EH (cell line): ENCODE data around the gene FAM131C.
A peak's percentile ranks its signal among the peaks of the same experiment; 100 is the strongest.
"Not testable (repeated sequence)": the region's sequence is repeated elsewhere in the genome, so short reads cannot be mapped to it uniquely, and the experiment has no call there.

Experiments used
- DNase-seq: peaks from one replicate; pipeline ENCODE4 v3.0.0-alpha.2; 2015; ENCODE audit warnings: low read depth

Gene FAM131C

DNA sequence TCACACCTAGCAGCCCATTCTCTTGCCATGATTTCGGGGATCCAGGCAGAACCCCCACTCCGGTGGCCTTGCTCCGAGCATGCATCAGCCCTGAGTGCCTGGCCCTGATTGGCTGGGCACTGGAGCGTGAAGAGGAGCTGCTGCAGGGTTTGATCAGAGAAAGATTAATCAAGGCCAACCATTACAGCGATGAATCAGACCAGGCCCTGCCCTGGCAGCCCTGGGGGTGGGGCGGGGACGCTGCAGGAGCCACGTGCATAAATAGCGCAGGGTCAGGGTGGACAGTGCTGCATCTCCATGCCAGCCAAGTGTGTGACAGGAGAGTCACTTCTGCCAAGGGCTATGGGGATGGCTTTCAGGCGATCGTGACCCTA is 3.4 kb upstream of the FAM131C start:
- DNase-seq = peak; percentile 60

DNA sequence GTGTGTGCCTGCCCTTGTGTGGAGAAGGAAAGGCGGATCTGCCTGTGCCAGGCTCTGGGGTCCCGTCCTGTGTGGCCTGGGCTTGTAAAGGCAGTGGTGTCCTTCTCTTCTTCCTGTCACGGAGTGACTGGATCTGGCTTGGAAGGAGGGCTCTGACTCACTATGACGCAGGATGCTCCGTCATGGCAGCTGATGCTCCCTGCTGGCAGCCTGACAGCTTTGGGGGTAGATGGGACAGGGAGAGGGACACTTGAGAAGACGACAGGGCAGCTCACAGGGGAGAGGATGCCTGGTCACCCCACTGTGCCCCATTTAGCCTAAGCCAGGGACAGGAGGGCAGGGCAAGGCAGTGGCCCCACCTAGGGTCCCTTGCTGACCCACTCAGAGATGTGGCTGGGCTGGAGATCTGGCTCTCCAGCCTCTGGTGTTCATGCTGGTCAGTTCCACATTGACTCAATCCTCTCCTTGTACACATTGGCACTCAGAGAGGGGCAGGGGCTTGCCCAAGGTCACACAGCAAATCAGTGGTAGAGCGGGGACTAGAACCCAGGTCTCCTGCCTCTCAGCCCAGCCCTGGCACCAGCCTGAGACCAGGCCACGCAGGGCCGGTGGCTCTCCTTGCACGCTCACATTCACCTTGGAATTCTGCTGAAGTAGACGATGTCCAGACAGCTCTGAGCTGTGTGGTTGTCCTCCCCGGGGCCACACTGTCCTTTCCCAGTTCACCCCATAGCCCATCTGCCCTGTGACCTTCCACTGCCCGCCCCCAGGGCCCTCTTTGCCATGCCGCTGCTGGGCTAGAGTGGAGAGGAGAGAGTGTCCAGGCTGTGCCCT is 2.8 kb upstream of the FAM131C start:
- DNase-seq = peak; percentile 95

DNA sequence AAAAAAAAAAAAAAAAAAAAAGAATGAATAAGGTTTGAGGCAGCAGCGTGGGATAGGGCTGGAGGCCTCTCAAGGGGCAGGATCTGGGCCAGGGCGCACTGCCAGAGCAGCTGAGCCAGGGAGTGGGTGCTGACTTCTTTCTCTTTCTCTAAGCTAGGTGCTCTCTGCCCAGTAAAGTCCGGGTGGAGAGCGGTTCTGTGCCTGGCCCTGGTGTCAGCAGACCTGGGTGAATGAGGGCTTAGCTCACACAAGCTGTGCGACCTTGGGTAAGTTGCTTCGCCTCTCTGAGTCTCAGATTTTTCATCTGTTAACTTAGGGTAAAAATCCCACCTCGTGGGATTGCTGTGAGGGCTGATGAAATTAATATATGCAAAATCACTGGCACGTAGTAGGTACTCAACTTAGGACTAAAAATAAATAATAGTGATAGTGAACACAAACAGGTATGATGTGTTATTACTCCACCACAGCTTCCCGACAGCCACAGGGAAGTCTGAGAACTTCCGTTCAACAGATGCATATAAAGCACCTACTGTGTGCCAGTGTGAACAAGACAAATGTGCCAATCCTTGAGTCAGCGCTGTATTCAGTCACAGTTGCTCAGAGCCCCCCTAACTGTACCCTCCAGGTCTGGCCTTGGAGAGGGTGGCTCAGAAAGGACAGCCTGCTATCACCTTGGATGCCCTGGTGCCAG is 2.0 kb upstream of the FAM131C start:
- DNase-seq = peak; percentile 73

GRCh38 chr1:16074217-16074616 is 766 bp upstream of the FAM131C start:
- DNase-seq = no peak

DNA sequence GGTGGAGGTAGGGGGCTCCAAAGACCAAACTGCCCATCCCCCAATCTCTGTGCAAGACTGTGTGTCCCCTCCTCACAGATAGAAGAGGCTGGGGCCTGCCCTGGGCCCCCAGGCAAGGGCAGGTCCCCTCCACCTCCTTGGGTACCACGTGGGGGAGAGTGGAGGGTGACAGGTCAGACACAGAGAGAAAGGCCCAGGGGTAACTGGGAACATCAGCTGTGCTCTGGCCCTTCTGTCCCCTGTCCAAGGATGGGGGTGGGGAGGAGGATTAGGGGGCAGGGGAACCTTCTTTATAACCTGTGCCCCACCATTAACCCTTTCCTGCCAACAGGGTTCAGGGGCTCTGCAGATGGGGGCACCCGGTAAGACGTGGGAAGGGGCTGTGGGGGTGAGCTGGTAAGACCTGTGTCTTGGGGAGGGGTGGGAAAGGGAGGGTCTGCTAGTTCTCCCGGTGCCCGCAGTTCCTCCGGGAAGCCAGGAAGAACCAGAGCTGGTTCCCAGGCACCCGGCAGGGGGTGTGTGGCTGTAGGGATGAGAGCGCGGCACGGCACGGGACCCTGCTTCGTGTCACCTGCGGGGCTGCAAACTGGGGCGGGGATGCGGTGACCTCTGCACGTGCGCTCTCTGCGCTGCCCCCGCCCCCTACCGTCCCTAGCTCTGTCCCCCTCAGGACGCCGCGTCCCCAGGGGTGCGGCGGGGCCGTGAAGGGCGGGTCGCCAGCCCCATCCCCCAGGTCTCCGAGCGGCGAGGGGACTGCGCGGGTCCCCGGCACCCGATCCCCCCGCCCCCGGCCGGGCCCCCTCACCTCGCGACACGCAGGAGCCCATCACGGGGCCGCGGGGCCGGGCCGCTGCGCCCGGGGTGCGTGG is 601 bp downstream of the FAM131C start:
- DNase-seq = peak; percentile 25

DNA sequence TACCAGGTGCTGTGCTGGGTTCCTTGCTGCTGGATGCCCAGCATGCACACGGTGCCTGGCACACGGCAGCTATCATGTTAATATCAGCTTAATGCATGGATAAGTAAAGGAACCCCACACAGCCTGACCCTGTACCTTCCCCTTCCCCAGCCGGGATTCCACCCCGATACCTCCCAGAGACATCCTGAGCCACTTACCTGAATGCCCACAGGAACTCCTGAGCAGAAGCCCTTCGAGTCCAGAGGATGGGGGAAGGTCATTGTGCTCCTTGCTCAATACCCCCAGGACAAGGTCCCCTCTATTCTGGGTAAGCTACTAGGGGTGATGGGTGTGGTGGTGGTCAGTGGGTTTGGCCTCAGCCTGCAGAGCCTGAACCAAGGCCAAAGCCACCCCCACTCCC is 1.4 kb downstream of the FAM131C start:
- DNase-seq = no peak

DNA sequence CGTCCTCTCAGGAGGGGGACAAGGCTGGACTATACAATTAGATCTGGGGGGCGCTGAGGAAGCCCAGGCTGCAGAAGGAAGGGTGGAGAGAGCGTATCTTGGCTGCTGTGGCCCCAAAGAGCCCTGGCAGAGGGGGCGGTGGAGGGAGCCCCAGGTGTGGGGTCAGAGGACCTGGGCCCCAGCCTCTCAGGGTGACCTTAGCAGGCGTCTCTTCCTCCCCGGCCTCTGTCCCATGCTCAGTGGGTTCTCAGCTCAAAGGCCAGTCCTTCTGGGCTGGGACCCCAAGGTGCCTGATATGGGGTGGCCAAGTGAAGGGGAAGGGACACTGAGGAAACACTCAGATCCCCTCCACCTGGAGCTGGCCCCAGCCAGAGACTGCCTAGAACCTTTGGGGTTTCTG is 1.8 kb downstream of the FAM131C start:
- no peak for DNase-seq

GRCh38 chr1:16070640-16071355 is 2.7 kb downstream of the FAM131C start:
- DNase-seq = no peak

DNA sequence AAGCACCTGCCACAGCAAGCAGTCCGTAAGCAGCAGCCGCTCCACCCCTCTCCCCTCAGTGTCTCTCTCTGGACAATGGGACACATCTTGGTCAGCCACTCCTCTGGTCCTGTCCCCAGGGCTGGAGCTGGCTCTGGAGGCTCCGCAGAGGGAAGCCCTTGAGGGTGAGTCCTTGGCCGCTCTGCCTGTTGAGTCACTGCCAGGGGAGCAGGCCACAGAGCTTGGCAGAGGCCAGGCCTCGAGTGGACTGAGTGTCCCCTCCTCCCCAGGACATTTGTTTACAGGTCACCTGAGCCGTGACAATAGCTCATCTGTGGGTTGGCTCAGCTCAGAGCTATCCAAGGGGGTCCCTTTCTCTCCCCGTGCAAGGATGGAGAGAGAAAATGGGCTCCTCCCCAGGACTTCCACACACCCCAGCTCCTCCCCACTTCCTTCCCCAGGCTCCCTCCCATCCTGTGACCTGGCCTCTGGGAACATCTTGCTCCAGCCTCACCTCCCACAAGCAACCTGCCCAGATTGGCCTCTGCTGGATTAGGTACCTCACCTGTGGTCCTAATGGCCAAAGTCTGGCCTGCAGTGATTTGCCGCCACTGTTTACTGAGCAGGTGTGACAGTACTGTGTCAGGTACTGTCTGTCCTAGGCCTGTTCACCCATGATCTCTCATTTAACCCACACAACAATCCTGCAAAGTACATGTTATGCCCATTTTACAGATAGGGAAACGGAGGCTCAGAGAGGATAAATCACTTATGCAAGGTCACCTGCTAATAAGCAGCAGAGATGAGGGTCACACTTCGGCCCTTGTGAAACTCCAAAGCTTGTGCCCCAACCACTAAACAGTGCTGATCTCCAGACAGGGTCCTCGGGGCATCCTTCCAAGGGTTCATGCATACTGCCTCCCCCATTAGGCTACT is 4.8 kb downstream of the FAM131C start:
- DNase-seq = peak; percentile 62

- no peak for DNase-seq
These were observed 5.5 kb downstream of the FAM131C start for GRCh38 chr1:16067933-16068332.

DNA sequence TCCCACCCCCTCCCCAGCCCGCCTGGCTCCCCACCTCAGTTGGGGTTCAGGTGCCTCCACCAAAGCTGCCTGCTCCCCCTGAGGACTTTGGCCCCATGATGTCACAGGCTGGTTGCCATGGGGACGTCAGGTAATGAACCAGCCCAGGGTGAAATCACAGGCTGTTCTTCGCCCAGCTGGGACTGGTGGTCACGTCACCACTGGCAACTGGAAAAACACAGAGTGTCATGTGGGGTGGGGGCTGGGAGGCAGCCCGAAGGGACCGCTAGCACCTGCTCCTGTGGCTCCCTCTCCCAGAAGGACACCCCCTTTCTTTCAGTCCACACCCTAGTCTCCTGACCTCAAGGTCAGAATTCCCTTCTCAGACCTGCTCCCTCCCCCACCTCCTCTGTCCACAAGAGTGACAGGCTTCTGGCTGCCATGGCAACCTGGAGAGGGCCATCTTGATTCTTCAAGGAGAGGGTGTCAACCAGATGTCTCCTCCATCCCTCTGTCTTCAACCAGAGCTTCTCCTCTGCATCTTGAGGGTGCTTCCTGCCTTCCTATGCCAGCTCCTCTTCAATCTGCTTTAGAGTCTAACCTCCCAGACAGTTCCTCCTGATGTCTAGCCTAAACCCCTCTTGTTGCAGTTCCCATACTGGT is 6.2 kb downstream of the FAM131C start:
- DNase-seq = no peak

DNA sequence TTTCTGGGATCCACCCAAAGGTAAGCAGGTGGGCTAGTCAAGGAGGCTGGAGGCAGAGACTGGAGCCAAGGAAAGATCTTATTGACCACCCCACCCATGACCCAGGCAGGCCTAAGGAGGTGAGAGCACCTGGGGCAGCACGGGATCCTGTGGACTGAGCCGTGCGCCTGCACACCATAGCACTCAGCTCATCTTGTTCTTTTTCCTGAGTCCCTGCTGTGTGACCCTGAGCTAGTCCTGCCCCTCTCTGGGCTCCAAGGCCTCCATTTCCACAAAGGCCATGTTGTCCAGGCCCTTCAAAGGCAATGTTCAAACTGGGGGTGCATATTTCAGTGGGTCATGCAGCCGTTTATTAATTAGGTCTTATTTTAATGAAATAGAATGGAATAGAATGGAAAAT is 7.2 kb downstream of the FAM131C start:
- DNase-seq = no peak

GRCh38 chr1:16065269-16065576 is 8.2 kb downstream of the FAM131C start:
- no peak for DNase-seq

- DNase-seq = no peak
These were observed 8.7 kb downstream of the FAM131C start for GRCh38 chr1:16064536-16065268.

- no peak for DNase-seq
These were observed 9.5 kb downstream of the FAM131C start for GRCh38 chr1:16063921-16064320.

GRCh38 chr1:16063226-16063829 is 10.1 kb downstream of the FAM131C start:
- DNase-seq = no peak

DNA sequence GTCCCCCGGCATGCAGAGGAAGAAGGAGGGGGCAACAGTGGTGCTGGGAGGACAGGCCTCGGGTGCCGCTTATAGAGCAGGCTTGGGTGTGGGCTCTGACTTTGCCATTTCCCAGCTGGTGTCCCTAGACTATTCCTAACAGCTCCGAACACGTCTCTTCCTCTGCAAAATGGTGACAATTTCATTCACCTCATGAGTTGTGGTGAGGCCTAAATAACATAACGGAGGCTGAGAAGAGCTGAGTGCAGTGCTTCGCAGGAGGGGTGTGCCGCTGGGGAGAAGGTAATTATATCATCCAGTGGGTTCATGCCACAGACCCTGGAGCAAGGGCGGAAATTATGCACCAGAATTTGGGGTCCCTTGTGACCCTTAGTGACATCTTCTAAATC is 10.8 kb downstream of the FAM131C start:
- DNase-seq = not testable (repeated sequence)

- DNase-seq = not testable (repeated sequence)
These were observed 11.3 kb downstream of the FAM131C start for GRCh38 chr1:16061989-16062686.

DNA sequence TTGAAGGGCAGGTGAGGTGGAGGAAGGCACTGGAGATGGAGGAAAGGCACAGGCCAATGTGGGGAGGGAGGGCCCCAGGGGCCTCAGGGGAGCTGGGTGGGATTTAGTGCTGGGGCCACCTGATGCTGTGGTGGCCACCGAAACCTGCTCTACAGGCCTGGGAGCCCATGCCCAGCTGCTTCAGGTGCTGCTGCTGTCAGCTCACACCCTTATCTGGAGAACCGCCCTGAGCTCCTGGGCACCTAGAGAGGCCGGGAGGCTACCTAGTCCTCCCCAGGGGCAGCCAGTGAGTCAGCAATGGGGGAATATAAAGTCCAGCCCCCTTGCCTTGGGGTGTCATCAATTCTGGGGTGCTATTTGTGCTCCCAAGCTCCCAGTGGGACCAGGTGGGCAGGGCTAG is 12.2 kb downstream of the FAM131C start:
- no peak for DNase-seq
